Heart right ventricle (tissue), 16 donors: Measurements from ENCODE around the gene LIN52. TPM values are rescaled to one million over a fixed set of nuclear protein-coding genes. Genes with fewer than 3 reads are reported as not detected.

Experiments used
- ATAC-seq, 8 donors: fragments of 200-7000 bp; cut with Tn5 transposase; one replicate each; pipeline ENCODE4 v1.9.1; 2020; ENCODE audit warnings: mild to moderate bottlenecking in 8 of 8, moderate library complexity in 8 of 8, moderate number of reproducible peaks in 1 of 8
- DNase-seq, 2 donors: peaks; one replicate each; pipeline ENCODE4 v3.0.0-alpha.2; 2020
- H3K27ac ChIP-seq, 10 donors: fragments of 200-600 bp; sonication (generic) in 2 of 10; one replicate each; pipeline versions ENCODE4 v1.5.0 to v1.8.0; 2020 to 2022; ENCODE audit warnings: mild to moderate bottlenecking in 3 of 10
- H3K27me3 ChIP-seq, 7 donors: fragments of 200-600 bp; one replicate each; pipeline ENCODE4 v1.8.0; 2021 to 2022; ENCODE audit warnings: mild to moderate bottlenecking in 2 of 7
- H3K36me3 ChIP-seq, 9 donors: fragments of 200-600 bp; sonication (generic) in 1 of 9; one replicate each; pipeline versions ENCODE4 v1.5.0 to v1.8.0; 2020 to 2022; ENCODE audit warnings: mild to moderate bottlenecking in 2 of 9
- H3K4me1 ChIP-seq, 9 donors: fragments of 200-600 bp; sonication (generic) in 1 of 9; one replicate each; pipeline versions ENCODE4 v1.5.0 to v1.8.0; 2020 to 2022; ENCODE audit warnings: mild to moderate bottlenecking in 4 of 9
- H3K4me3 ChIP-seq, 10 donors: fragments of 200-600 bp; sonication (generic) in 2 of 10; one replicate each; pipeline versions ENCODE4 v1.5.0 to v1.8.0; 2020 to 2022; ENCODE audit warnings: mild to moderate bottlenecking in 7 of 10, moderate library complexity in 2 of 10
- H3K9me3 ChIP-seq, 11 donors: fragments of 200-600 bp in 10 of 11; sonication (generic) in 2 of 11; one replicate each; pipeline versions ENCODE4 v1.5.0 to v1.8.0; 2013 to 2022; ENCODE audit warnings: mild to moderate bottlenecking in 2 of 11, control low read depth in 1 of 11, moderate library complexity in 1 of 11
- WGBS, 2 donors: extraction: QIAGEN DNeasy Blood & Tissue Kit; methylation state at CpG; one replicate each; pipeline ENCODE4 v1.1.7; 2013; ENCODE audit warnings: inconsistent platforms in 1 of 2; 5-methylcytosine and 5-hydroxymethylcytosine counted together
- intact Hi-C, 10 donors: fragments of 100-400 bp; cut with DNase I; formaldehyde crosslinking; loops; one replicate each; pipeline versions ENCODE4 v1.11.1 to v1.14.2; 2022
- polyA plus RNA-seq, 2 donors: library from polyadenylated mRNA; stranded (reverse); fragments of 200-250 nt; gene quantifications; one replicate each; pipeline ENCODE4 v1.2.3, GENCODE V29; 2013
- total RNA-seq, 10 donors: library from RNA; stranded (reverse); fragmentation: NEBNext Ultra II Directional in 3 of 10; extraction: Animal tissue kit (Norgen Biotek cat#: 25700) in 3 of 10; gene quantifications; one replicate each; pipeline versions ENCODE4 v1.2.1 to v1.2.4, GENCODE V29; 2021 to 2023
- TF ChIP-seq, protein P1 (sequence below), 9 donors: fragments of 200-600 bp; sonication (generic) in 2 of 9; IDR thresholded peaks; one replicate each; pipeline versions ENCODE4 v1.5.0 to v1.8.0; 2021 to 2022; ENCODE audit warnings: antibody characterized with exemption in 9 of 9, mild to moderate bottlenecking in 5 of 9, moderate library complexity in 1 of 9
- donor health status: Arrhythmogenic right ventricular cardiomyopathy.
- donor health status: ischemic (EF 13 %, LVEDD 7.1; RV severe dilation, severe dysfunction).
- donor health status: healthy with polysubstance abuse.
- donor health status: DM: no; HTN: yes; CAD: no.
- donor health status: DM: no; HTN: no; CAD: no.
- donor health status: ischemic (EF 25% LVEDD 6.9; RV normal size, moderate dysfunction).
- donor health status: ischemic (EF 25% LVEDD 5.7; RV mildly dilated, moderate dysfunction).
- donor health status: healthy.
- donor health status: DM: yes; HTN: yes; CAD: no.
- donor health status: Ischemic cardiomyopathy.
- donor health status: ischemic (EF 35%, LVEDD 5.7; RV mildly dilated, moderate dysfunction).
- donor health status: nonischemic (EF 11% LVEDD 7.7; RV severe dilation, severe dysfunction).
- donor health status: DM: yes; HTN: yes; CAD: no.
- donor health status: PGD.
- donor health status: ischemic (EF 29% LVEDD 5.4; RV normal size, mild dysfunction).
- donor health status: nonischemic (EF 23%, LVEDD 6.1; RV moderate dilation, normal function).

The LIN52 gene
- total and polyA plus RNA-seq, 12 donors = 4.7 to 13.6 (median 8.3) TPM

DNA sequence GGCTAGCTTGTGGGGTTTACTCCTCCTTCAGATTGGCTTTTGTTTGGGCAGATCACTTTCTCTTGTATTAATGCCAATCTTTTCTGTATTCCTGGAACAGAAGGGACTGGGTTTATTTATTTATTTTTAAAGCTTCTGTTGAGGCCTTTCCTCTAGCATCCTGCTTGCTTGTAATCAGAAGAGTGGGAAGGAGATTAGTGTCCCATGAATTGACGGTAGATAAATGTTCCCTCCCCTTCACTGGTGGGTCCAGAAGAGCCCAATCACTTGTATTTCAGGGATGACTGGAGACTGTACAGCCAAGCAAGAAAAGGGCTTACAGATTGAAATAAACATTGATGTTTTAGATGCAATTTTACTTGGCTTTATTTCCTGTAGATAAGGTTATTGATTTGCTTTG, 71.0 kb downstream of the LIN52 start:
- H3K4me3 ChIP-seq = no peak overlapping the region
- TF ChIP-seq, protein P1, sequence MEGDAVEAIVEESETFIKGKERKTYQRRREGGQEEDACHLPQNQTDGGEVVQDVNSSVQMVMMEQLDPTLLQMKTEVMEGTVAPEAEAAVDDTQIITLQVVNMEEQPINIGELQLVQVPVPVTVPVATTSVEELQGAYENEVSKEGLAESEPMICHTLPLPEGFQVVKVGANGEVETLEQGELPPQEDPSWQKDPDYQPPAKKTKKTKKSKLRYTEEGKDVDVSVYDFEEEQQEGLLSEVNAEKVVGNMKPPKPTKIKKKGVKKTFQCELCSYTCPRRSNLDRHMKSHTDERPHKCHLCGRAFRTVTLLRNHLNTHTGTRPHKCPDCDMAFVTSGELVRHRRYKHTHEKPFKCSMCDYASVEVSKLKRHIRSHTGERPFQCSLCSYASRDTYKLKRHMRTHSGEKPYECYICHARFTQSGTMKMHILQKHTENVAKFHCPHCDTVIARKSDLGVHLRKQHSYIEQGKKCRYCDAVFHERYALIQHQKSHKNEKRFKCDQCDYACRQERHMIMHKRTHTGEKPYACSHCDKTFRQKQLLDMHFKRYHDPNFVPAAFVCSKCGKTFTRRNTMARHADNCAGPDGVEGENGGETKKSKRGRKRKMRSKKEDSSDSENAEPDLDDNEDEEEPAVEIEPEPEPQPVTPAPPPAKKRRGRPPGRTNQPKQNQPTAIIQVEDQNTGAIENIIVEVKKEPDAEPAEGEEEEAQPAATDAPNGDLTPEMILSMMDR (IDR thresholded peaks at IDR 0.05) = no peak
- WGBS, 2 donors = 56 to 67% methylated on average over 1 of the region's 1 CpG
- H3K9me3 ChIP-seq = no peaks in the 10 kb centered on the region
- no peaks in the 10 kb centered on the region for H3K27me3 ChIP-seq
- no peaks in the 10 kb centered on the region for H3K4me1 ChIP-seq
- no peak overlapping the region for H3K27ac ChIP-seq
- intact Hi-C loops = no loop called here
- no peaks in the 10 kb centered on the region for H3K36me3 ChIP-seq
- ATAC-seq (no peak), DNase-seq (no peak)

DNA sequence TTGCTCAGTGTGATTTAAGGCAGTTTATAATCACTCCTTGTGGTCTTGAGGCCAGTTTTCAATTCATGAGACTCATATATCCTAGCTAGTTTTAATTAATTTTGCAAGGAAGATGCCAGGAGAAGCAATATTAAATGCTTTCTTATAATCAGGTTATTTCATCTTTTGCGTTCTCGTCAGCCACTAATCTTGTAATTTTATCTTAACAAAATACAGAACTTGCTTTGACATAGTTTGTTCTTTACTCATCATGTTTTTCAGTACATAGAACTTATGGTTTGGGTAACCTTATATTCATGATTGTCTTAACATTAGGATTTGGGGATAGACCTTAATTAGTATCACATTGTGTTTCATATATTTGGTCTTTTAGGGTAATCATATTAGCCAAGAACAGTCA, 76.0 kb downstream of the LIN52 start:
- intact Hi-C loops = no loop called here
- ATAC-seq = no peak
- Histone ChIP-seq H3K9me3 (no peaks in the 10 kb centered on the region), H3K27ac (no peak overlapping the region), H3K4me3 (no peak overlapping the region), H3K4me1 (no peaks in the 10 kb centered on the region), H3K27me3 (no peaks in the 10 kb centered on the region), H3K36me3 (peaks cover 0 to 17% (median 0%) of the 10 kb centered on the region in 9 donors)
- no peak for DNase-seq
- TF ChIP-seq, protein P1 (IDR thresholded peaks at IDR 0.05) = no peak
- 77 to 97% methylated on average over 2 of the region's 2 CpGs for WGBS, 2 donors

DNA sequence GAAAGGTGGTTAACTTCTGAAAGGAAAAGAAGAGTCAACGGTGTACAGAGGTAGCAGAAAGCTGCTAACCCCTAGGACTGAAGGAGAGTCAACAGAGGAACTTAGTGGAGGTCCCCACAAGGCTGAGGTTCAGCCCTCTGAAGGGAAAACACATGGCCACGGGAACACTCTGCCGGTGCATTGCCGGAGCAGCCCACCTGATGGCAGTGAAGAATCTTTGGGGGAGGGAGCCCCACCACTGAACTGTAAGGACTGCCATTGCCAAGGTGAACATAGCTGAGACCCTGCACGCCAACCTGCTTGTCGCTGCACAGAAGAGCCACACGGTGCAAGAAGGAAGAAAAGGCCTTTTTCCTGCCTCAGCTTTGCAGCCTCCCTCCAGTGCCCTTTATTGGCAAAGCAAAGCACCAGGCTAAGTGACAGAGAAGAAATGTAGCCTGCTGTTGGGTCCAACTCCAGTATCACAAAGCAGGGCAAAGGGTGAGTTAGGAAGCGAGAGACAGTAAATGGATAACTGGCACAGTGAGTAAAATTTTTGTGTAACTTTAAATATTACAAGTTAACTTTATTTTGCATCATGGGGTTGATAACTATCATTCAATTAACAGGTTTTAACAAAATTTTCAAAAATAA, 76.9 kb downstream of the LIN52 start:
- TF ChIP-seq, protein P1 (IDR thresholded peaks at IDR 0.05) = no peak
- H3K27me3 ChIP-seq = no peaks in the 10 kb centered on the region
- H3K27ac ChIP-seq = no peak overlapping the region
- H3K4me1 ChIP-seq = no peaks in the 10 kb centered on the region
- H3K36me3 ChIP-seq = peaks cover 0 to 20% (median 0%) of the 10 kb centered on the region in 9 donors
- intact Hi-C loops = no loop called here
- ATAC-seq (no peak), DNase-seq (no peak)
- 88 to 89% methylated on average over 8 of the region's 8 CpGs for WGBS, 2 donors
- no peaks in the 10 kb centered on the region for H3K9me3 ChIP-seq
- no peak overlapping the region for H3K4me3 ChIP-seq

DNA sequence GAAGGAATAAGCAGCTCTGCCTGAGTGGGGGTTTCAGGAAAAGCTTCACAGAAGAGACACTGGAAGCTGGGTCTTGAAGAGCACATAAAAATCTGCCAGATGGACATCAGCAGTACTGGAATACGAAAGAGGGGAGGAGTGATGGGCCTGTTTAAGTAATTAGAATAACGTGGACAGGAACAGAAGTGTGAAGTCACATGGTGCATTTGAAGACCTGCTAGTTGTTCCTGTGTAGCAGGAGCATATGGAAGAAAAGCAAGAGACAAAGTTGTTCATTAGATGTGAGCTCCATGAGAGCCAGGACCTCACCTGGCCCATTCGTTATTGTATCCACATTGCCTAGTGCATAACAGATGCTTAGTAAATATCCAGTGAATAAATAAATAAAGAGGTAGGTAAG, 85.2 kb downstream of the LIN52 start:
- 71 to 79% methylated on average over 3 of the region's 3 CpGs for WGBS, 2 donors
- Histone ChIP-seq H3K36me3 (peaks cover 0 to 5% (median 0%) of the 10 kb centered on the region in 9 donors), H3K27me3 (no peaks in the 10 kb centered on the region), H3K9me3 (no peaks in the 10 kb centered on the region), H3K4me1 (no peaks in the 10 kb centered on the region), H3K27ac (no peak overlapping the region), H3K4me3 (no peak overlapping the region)
- intact Hi-C loops = no loop called here
- ATAC-seq (no peak), DNase-seq (no peak)
- TF ChIP-seq, protein P1 (IDR thresholded peaks at IDR 0.05) = no peak
